HG02798 (cell line): Measurements from ENCODE around the gene KIFAP3.
"Not testable (repeated sequence)": the region's sequence is repeated elsewhere in the genome, so short reads cannot be mapped to it uniquely, and the experiment has no call there.

Experiments used
- ATAC-seq: cut with Tn5 transposase; IDR thresholded peaks from one replicate; pipeline ENCODE4 v1.9.1; 2021; ENCODE audit warnings: mild to moderate bottlenecking; ENCODE audit not compliant: unreplicated experiment, poor library complexity

KIFAP3 gene

GRCh38 chr1:169892927-169893644, 181.4 kb downstream of the KIFAP3 start:
- ATAC-seq = no peak

- no peak for ATAC-seq
Observed at GRCh38 chr1:169892176-169892926, 182.1 kb downstream of the KIFAP3 start.

DNA sequence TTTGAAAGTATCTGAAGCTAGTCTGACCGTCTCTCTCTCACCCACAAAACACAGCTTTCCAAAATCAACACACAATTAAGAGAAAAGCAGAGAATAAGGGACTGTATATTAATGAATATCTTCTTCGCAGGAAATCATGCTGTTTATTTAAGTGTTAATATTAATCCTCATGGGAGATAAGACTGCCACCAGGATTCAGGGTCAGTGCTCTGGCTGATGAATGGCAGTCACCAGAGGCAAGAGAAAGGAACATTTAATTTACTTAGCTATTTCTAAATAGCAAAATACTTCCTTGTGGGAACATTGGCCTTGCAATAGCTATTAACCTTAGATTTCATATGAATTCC, 183.0 kb downstream of the KIFAP3 start:
- no peak for ATAC-seq

- ATAC-seq = no peak
Observed at GRCh38 chr1:169890761-169891538, 183.5 kb downstream of the KIFAP3 start.

DNA sequence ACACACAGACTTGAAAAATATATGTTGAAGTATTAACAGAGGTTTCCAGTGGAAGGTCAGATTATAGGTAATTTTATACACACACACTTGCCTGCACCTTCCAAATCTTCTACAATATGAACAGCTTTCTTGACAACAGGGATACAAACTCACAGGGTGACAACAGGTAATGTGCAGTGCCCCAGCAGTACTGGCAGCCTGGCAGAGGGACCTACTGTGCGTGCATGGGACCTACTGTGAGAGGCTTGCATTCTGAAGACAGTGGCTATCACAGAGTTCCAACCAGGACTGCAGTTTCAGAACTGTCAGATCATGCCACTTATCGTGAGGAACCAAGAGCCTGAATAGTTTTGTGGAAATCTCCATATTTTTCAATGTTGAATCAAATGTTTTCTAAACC, 184.6 kb downstream of the KIFAP3 start:
- ATAC-seq = no peak

DNA sequence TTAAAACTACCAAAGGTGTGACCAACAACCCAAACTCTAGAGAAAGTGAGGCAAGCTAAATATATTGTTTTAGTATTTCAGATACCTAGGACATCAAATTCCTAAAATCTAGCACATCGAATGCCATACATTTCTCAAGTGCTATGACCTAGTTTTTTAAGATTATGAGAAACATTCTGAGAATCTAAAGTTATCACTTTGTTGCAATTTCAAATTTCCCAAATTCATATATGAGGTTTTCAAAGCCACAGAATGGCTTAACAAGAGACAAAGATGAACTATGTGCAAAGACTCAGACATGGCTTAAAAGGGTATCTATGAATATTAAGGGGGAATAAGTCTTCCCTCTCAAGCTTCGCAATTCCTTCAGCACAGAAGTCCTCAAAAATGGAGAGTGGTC, 187.6 kb downstream of the KIFAP3 start:
- no peak for ATAC-seq

DNA sequence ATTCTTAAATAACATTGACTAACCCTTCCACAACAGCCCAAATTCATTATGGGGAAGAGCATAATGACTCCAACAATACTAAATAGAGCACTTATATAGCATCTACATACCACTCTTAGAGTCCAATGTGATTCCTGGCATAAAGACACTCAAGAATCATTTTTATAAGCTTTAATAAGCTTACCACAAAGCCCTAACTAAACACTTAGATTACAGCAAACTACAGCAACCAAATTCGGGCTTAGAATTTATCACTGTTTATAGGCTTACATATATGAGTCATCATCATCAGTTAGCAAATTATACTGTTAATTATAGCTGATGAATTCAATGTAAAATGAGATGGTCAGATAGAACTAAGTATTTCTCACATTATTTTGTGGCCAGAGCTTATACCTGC, 188.1 kb downstream of the KIFAP3 start:
- no peak for ATAC-seq

- ATAC-seq = no peak
Observed at GRCh38 chr1:169885207-169885606, 189.3 kb downstream of the KIFAP3 start.

GRCh38 chr1:169884634-169885033, 189.9 kb downstream of the KIFAP3 start:
- no peak for ATAC-seq

DNA sequence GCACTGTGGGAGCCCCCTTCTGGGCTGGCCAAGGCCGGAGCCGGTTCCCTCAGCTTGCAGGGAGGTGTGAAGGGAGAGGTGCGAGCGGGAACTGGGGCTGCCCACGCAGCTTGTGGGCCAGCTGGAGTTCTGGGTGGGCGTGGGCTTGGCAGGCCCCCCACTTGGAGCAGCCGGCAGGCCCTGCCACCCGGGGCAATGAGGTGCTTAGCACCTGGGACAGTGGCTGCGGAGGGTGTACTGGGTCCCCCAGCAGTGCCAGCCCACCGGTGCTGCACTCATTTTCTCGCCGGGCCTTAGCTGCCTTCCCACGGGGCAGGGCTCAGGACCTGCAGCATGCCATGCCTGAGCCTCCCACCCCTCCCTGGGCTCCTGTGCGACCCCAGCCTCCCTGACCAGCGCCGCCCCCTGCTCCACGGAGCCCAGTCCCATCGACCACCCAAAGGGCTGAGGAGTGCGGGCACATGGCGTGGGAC, 192.4 kb downstream of the KIFAP3 start:
- ATAC-seq = no peak

GRCh38 chr1:169879034-169879840, 195.3 kb downstream of the KIFAP3 start:
- ATAC-seq = no peak

DNA sequence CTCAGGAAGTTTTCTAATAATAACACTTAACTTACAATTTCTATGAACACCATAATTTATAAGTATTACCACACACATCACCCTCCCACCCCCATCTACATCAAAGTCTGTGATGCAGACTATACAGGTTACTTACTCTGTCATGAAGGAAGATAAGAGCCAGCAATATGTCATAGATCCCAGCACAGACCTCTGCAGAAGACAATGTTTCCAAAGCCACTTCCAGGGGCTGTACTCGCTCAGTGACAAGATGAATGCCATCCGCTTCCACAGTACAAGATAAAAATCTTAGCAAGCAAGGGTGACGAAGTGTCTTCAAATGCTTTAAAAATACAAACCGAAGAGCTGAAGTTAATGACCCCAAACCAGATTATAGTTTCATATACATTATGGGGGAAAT, 196.0 kb downstream of the KIFAP3 start:
- ATAC-seq = no peak

DNA sequence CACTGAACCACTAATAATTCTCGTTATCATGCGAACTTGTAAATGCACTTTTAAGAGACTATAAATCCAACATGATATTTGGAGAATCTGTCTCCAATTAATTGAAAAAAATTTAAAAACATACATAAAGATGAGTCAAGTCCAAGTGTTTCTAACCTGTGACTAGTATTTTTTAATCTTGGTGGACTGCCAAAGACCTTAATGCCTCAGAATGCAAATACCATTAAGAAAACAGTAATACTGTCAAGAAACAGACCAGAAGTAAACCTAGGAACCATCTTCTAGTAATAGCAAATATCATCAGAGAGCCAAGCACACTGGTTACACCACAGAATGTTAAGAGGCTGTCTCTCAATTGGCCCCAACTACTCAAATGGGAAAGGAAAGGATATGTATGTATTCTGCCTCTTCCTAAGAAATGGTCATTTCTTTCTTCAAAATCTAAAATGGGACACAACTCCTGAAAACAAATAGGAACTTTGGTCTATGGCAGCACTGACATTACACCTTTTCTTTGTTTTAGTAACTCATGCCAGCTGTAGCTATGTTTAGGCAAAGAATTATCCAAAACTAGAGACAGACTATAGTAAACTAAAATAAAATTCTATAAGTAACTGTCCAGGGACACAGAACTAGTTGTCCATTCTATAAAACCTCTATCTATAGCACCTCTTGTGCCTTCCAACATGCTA, 196.5 kb downstream of the KIFAP3 start:
- ATAC-seq = no peak

DNA sequence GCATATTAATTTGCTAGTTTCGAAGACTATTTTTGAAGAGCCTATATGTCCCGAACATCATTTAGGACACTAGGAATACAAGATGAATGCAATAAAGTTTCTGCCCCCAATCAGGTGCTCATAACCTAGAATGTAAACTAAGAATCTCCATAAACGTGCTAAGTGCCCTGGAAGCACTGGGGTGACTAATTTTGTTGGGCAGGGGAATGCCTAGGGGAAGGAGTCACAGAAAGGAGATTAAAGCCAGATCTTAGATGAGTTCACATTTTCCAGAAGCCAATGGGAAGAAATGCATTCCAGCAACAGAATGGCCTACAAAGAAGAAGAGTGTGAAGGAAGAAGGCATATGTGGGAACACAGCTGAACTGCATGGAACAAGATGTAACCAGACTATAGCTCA, 200.3 kb downstream of the KIFAP3 start:
- ATAC-seq = no peak

DNA sequence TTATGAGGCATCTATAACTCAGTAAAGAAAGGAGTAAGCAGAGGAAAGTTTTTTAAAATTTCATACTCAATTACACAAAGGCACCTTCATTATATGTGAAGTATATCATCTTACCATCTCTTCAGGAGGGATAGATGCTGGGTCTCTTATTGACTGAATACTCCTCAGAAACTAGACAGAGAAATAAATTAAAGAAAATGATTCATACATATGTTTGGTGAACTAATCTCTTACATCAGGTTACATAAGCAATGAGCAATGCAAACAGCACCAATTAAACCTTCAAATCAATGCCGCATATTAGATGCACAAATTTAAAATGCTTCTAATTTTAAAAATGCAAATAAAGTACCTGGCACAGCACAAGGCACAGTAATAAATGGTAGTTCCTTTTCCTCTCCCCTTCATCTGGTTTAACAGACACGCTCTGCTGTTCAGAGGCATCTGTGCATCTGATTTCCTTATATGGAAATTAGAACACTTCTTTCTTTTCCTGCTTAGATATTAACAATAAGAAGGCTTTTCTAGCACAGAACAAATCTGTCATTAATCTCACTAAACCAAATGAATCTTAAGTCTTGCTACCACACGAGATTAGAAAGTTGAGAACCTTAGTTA, 200.8 kb downstream of the KIFAP3 start:
- ATAC-seq = no peak

DNA sequence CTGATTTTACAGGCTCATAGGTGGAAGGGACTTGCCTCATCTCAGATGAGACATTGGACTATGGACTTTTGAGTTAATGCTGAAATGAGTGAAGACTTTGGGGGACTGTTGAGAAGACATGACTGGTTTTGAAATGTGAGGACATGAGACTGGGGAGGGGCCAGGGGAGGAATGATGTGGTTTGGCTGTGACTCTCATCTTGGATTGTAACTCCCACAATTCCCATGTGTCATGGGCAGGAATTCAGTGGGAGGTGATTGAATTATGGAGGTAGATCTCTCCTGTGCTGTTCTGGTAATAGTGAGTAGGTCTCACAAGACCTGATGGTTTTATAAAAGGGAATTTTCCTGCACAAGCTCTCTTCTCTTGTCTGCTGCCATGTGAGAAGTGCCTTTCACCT, 201.6 kb downstream of the KIFAP3 start:
- no peak for ATAC-seq

GRCh38 chr1:169871988-169872387, 202.5 kb downstream of the KIFAP3 start:
- ATAC-seq = not testable (repeated sequence)
